OCI-LY3 (cell line): Measurements from ENCODE around the gene TAF10.

ENCODE experiments used
- H2AFZ ChIP-seq: fragments of 200-600, 300-600 bp; shearing (Covaris generic); 2 replicates; pipeline ENCODE4 v1.6.0; 2014; ENCODE audit warnings: antibody characterized with exemption, low read depth, low read length
- H3K27ac ChIP-seq: fragments of 200-600, 300-600 bp; sonication (generic); 2 replicates; pipeline ENCODE4 v1.5.1; 2014; ENCODE audit warnings: mild to moderate bottlenecking, low read length, moderate library complexity, mixed read lengths
- H3K27me3 ChIP-seq: fragments of 200-600, 300-600 bp; sonication (generic); 2 replicates; pipeline ENCODE4 v1.6.1; 2014; ENCODE audit warnings: low read depth, low read length, mixed read lengths
- H3K36me3 ChIP-seq: fragments of 200-600, 300-600 bp; sonication (generic); replicated peaks from 2 replicates; pipeline ENCODE3; 2014; ENCODE audit warnings: low read depth, low read length, mixed read lengths
- H3K4me1 ChIP-seq: fragments of 300-600, 200-600 bp; sonication (generic); 2 replicates; pipeline ENCODE4 v1.6.1; 2014; ENCODE audit warnings: low read length, mixed read lengths
- H3K4me2 ChIP-seq: fragments of 200-600, 300-600 bp; sonication (generic); 2 replicates; pipeline ENCODE4 v1.6.1; 2014; ENCODE audit warnings: low read length, mixed read lengths
- H3K4me3 ChIP-seq: fragments of 300-600, 200-600 bp; sonication (generic); 2 replicates; pipeline ENCODE4 v1.5.1; 2014; ENCODE audit warnings: antibody characterized with exemption, mild to moderate bottlenecking, low read length, moderate library complexity
- H3K79me2 ChIP-seq: fragments of 300-600, 200-600 bp; shearing (Covaris generic); 2 replicates; pipeline ENCODE4 v1.6.1; 2014; ENCODE audit warnings: mild to moderate bottlenecking, low read length, mixed read lengths
- H3K9ac ChIP-seq: fragments of 300-600, 200-600 bp; shearing (Covaris generic); 2 replicates; pipeline ENCODE4 v1.6.0; 2014; ENCODE audit warnings: mild to moderate bottlenecking, low read length, moderate library complexity
- H3K9me3 ChIP-seq: fragments of 200-600, 300-600 bp; shearing (Covaris generic); 2 replicates; pipeline ENCODE4 v1.6.1; 2014; ENCODE audit warnings: low read length, mixed read lengths; ENCODE audit not compliant: insufficient read depth
- H4K20me1 ChIP-seq: fragments of 200-600, 300-600 bp; sonication (generic); 2 replicates; pipeline ENCODE4 v1.6.1; 2016; ENCODE audit warnings: low read length, mixed read lengths; ENCODE audit not compliant: insufficient read depth
- EZH2phosphoT487 ChIP-seq: fragments of 200-600 bp; shearing (Covaris generic); IDR thresholded peaks from 2 replicates; pipeline ENCODE4 v1.6.1; 2018; ENCODE audit warnings: antibody characterized with exemption, mixed run types, low read depth
- TF ChIP-seq, protein P1 (sequence below): fragments of 200-600, 300-600 bp; sonication (generic); IDR thresholded peaks from 2 replicates; pipeline ENCODE4 v1.5.1; 2014; ENCODE audit warnings: antibody characterized with exemption, low read length, low read depth

Gene TAF10

DNA sequence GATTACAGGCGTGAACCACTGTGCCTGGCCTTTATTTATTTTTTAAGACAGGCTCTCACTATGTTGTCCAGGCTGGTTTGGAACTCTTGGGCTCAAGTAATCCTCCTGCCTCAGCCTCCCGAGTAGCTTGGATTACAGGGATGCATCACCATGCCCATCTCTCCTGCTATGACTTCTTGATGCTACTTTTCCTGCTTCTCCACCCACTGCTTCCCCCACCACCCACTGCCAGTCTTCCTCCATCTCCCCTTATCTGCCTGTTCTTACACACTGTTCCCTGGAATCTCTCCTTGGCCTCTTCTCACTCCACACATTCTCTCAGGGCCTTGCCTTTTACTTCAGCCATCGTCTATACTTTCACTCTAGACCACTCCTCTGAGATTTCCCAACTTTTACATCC lies 24.5 kb upstream of the TAF10 start:
- Histone ChIP-seq H3K4me3 (no peak overlapping the region), H3K79me2 (no peaks in the 10 kb centered on the region), H2AFZ (no peak overlapping the region), H3K36me3 (no peaks in the 10 kb centered on the region), H3K4me1 (no peaks in the 10 kb centered on the region), H3K9me3 (no peaks in the 10 kb centered on the region), H3K27me3 (no peaks in the 10 kb centered on the region), H4K20me1 (no peaks in the 10 kb centered on the region), H3K4me2 (no peak overlapping the region), H3K9ac (no peak overlapping the region), H3K27ac (no peak overlapping the region)
- TF ChIP-seq EZH2phosphoT487 = no peak
- TF ChIP-seq, protein P1, sequence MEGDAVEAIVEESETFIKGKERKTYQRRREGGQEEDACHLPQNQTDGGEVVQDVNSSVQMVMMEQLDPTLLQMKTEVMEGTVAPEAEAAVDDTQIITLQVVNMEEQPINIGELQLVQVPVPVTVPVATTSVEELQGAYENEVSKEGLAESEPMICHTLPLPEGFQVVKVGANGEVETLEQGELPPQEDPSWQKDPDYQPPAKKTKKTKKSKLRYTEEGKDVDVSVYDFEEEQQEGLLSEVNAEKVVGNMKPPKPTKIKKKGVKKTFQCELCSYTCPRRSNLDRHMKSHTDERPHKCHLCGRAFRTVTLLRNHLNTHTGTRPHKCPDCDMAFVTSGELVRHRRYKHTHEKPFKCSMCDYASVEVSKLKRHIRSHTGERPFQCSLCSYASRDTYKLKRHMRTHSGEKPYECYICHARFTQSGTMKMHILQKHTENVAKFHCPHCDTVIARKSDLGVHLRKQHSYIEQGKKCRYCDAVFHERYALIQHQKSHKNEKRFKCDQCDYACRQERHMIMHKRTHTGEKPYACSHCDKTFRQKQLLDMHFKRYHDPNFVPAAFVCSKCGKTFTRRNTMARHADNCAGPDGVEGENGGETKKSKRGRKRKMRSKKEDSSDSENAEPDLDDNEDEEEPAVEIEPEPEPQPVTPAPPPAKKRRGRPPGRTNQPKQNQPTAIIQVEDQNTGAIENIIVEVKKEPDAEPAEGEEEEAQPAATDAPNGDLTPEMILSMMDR = no peak

DNA sequence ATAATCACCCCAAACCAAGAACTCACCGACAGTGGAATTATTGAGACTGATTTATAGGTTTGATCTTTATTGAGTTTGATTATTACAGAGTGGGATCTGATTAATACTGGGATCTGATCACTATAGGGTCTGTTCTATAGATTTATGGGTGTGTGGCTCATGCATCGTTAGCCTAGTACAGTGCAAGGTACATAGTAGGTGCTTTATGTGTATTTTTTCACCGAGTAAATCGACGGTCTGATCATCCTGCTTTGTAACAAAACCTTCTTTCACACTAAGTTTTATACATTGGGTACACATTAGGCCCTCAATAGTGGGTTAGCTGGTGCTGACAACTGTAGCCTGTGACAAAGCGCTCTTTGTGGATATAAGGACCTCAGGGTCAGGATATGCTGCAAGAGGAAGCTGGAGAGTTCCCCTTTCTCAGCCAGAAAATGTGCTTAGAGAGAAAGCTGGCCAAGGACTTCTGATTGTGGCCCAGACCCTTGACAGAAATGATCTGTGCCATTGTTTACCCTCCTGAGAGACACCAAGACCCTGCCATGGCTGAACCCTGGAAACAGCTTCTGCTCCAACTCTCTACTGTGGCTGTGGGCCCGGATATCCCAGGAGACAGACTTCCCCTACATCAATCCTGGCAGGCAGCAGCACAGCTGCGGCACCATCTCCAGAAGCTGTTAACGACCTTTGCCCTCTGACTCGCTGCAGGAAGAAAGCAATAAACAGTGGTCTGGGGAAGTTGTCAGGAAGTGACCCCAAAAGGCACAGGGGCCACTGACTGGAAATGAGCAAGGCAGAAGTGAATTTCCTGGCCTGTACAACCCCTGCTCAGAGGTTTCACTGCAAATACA lies 23.3 kb upstream of the TAF10 start:
- H3K27me3 ChIP-seq = no peaks in the 10 kb centered on the region
- H4K20me1 ChIP-seq = no peaks in the 10 kb centered on the region
- H3K27ac ChIP-seq = no peak overlapping the region
- no peaks in the 10 kb centered on the region for H3K36me3 ChIP-seq
- TF ChIP-seq EZH2phosphoT487 = no peak
- TF ChIP-seq, protein P1 = no peak
- no peak overlapping the region for H3K4me3 ChIP-seq
- no peak overlapping the region for H3K9ac ChIP-seq
- H3K79me2 ChIP-seq = no peaks in the 10 kb centered on the region
- H3K9me3 ChIP-seq = no peaks in the 10 kb centered on the region
- H3K4me1 ChIP-seq = no peaks in the 10 kb centered on the region
- H2AFZ ChIP-seq = no peak overlapping the region
- no peak overlapping the region for H3K4me2 ChIP-seq

DNA sequence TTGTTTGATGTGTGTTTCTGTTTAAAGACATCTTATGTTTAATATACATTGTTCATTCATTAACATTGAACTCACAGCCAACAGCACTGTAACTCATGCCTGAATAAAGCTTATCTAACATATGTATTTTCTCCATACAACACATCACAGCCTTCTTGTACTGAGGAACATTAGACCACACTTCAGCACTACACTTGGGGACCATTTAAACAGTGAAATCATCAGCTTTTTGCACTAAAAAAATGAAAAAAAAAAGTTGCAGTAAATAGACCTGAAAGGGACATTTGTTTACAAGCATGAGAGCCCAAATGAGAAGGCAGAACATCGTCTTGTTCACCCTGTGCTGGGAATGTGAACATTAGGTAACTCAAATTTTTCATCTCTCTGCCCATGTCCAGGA lies 22.5 kb upstream of the TAF10 start:
- no peak for TF ChIP-seq EZH2phosphoT487
- TF ChIP-seq, protein P1 = no peak
- no peaks in the 10 kb centered on the region for H3K4me1 ChIP-seq
- no peak overlapping the region for H3K4me2 ChIP-seq
- H3K9ac ChIP-seq = no peak overlapping the region
- H3K9me3 ChIP-seq = no peaks in the 10 kb centered on the region
- no peak overlapping the region for H3K4me3 ChIP-seq
- H3K27ac ChIP-seq = no peak overlapping the region
- H4K20me1 ChIP-seq = no peaks in the 10 kb centered on the region
- no peaks in the 10 kb centered on the region for H3K79me2 ChIP-seq
- no peaks in the 10 kb centered on the region for H3K36me3 ChIP-seq
- H2AFZ ChIP-seq = no peak overlapping the region
- H3K27me3 ChIP-seq = no peaks in the 10 kb centered on the region

DNA sequence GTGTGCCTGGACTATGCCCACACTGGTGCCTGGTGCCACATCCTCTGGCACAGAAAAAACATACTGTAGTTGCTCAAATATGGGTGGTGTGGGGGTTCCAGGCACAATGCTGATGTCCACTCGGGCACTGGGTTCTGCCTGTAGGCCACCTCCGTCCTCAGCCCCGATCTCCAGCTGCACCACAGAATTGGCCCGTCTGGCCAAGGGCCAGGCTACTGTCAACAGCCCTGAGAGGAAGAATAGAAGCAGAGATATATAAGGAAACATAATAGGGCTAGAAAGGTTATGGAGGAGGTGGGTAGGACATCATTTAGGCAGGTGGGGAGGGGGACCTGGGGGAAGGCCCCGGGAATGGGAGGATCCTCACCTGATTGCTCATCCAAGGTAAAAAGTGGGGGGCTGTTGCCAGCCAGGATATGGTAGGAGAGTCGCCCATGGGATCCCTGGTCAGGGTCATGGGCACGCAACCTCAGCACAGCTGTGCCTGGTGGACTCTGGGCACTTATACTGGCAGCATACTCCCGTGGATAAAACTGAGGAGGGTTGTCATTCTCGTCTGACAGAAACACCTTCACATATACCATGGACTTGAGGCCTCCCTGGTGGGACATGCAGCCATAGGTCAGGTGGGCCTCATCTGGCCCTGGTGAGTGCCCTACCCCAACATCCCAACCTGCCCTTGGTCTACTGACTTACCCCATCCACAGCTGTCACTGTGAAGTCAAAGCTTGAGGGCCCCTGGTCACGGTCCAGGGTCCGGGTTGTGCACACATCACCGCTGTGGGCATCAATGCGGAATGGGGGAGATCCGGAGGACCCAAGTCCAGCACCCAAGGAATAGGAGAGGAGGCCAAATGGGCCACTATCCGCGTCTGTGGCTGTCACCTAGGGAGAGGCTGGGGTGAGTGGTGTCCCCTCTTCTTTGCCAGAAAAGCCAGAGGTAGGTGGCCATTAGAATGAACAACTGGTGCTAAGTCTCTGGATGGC lies 21.7 kb upstream of the TAF10 start:
- H3K79me2 ChIP-seq = no peaks in the 10 kb centered on the region
- H3K4me2 ChIP-seq = no peak overlapping the region
- H3K4me1 ChIP-seq = no peaks in the 10 kb centered on the region
- H3K36me3 ChIP-seq = no peaks in the 10 kb centered on the region
- H3K27me3 ChIP-seq = no peaks in the 10 kb centered on the region
- no peak overlapping the region for H3K4me3 ChIP-seq
- no peak overlapping the region for H3K27ac ChIP-seq
- H3K9ac ChIP-seq = no peak overlapping the region
- TF ChIP-seq, protein P1 = no peak
- no peak for TF ChIP-seq EZH2phosphoT487
- no peaks in the 10 kb centered on the region for H3K9me3 ChIP-seq
- H4K20me1 ChIP-seq = no peaks in the 10 kb centered on the region
- no peak overlapping the region for H2AFZ ChIP-seq
